DOHH2 (cell line): Measurements from ENCODE around the gene ASXL1.

Source experiments
- H3F3A ChIP-seq: fragments of 200-600 bp; sonication (generic), shearing (Covaris generic); 2 replicates; pipeline ENCODE4 v1.6.0; 2016; ENCODE audit warnings: antibody characterized with exemption, mild to moderate bottlenecking; ENCODE audit not compliant: control insufficient read depth, insufficient read depth
- H3K27ac ChIP-seq: fragments of 200-600 bp; sonication (generic); 2 replicates; pipeline ENCODE4 v1.5.1; 2014; ENCODE audit warnings: low read depth, mild to moderate bottlenecking, low read length, moderate library complexity
- H3K27me3 ChIP-seq: fragments of 200-600 bp; sonication (generic); 2 replicates; pipeline ENCODE4 v1.6.1; 2014; ENCODE audit warnings: mild to moderate bottlenecking, low read length, mixed read lengths; ENCODE audit not compliant: control insufficient read depth
- H3K36me3 ChIP-seq: fragments of 200-600 bp; sonication (generic); 2 replicates; pipeline ENCODE4 v1.6.1; 2014; ENCODE audit warnings: mild to moderate bottlenecking, low read length, moderate library complexity, mixed read lengths; ENCODE audit not compliant: control insufficient read depth
- H3K4me1 ChIP-seq: fragments of 200-600 bp; sonication (generic); 2 replicates; pipeline ENCODE4 v1.6.1; 2014; ENCODE audit warnings: mild to moderate bottlenecking, low read length, mixed read lengths; ENCODE audit not compliant: control insufficient read depth
- H3K4me2 ChIP-seq: fragments of 200-600 bp; sonication (generic); 2 replicates; pipeline ENCODE4 v1.6.0; 2014; ENCODE audit warnings: mild to moderate bottlenecking, low read length, moderate library complexity
- H3K4me3 ChIP-seq: fragments of 200-600 bp; sonication (generic); 2 replicates; pipeline ENCODE4 v1.5.1; 2014; ENCODE audit warnings: mild to moderate bottlenecking, low read length, mixed read lengths
- H3K79me2 ChIP-seq: fragments of 200-600 bp; sonication (generic); 2 replicates; pipeline ENCODE4 v1.6.1; 2014; ENCODE audit warnings: mild to moderate bottlenecking, low read length, mixed read lengths; ENCODE audit not compliant: control insufficient read depth
- H3K9me2 ChIP-seq: fragments of 200-600 bp; sonication (generic); replicated peaks from 2 replicates; pipeline ENCODE4 v1.6.1; 2014; ENCODE audit warnings: mild to moderate bottlenecking, low read length, mixed read lengths; ENCODE audit not compliant: control insufficient read depth
- H3K9me3 ChIP-seq: fragments of 200-600 bp; sonication (generic); 2 replicates; pipeline ENCODE4 v1.6.1; 2014; ENCODE audit warnings: antibody characterized with exemption, low read length, mixed read lengths; ENCODE audit not compliant: control insufficient read depth, insufficient read depth
- H4K20me1 ChIP-seq: fragments of 200-600 bp; sonication (generic); 2 replicates; pipeline ENCODE4 v1.6.0; 2014; ENCODE audit warnings: low read depth, mild to moderate bottlenecking, antibody characterized with exemption, low read length, moderate library complexity; ENCODE audit not compliant: control insufficient read depth, insufficient read depth
- CTCF ChIP-seq: fragments of 200-600 bp; sonication (generic); IDR thresholded peaks from one replicate; pipeline ENCODE4 v1.5.1; 2014; ENCODE audit warnings: antibody characterized with exemption, mild to moderate bottlenecking, low read depth, low read length; ENCODE audit not compliant: poor library complexity, severe bottlenecking
- EZH2phosphoT487 ChIP-seq: fragments of 200-600 bp; sonication (generic); IDR thresholded peaks from 2 replicates; pipeline ENCODE4 v1.6.1; 2017; ENCODE audit warnings: borderline replicate concordance, mild to moderate bottlenecking, antibody characterized with exemption, low read length, moderate library complexity, mixed read lengths

Gene ASXL1

GRCh38 chr20:32468860-32469259 is 110.7 kb downstream of the ASXL1 start:
- H3K4me1 ChIP-seq: peaks cover 12% of the 10 kb centered on the region
- no peaks in the 10 kb centered on the region for H4K20me1 ChIP-seq
- H3K4me2 ChIP-seq: no peak overlapping the region
- no peaks in the 10 kb centered on the region for H3K79me2 ChIP-seq
- TF ChIP-seq EZH2phosphoT487 (no peak), CTCF (no peak)
- H3K4me3 ChIP-seq: no peak overlapping the region
- H3K9me3 ChIP-seq: no peaks in the 10 kb centered on the region
- H3K27ac ChIP-seq: no peak overlapping the region
- no peaks in the 10 kb centered on the region for H3K27me3 ChIP-seq
- H3K36me3 ChIP-seq: no peaks in the 10 kb centered on the region
- no peaks in the 10 kb centered on the region for H3K9me2 ChIP-seq
- no peaks in the 10 kb centered on the region for H3F3A ChIP-seq

- Histone ChIP-seq H3K4me1 (peaks cover 16% of the 10 kb centered on the region), H3K9me3 (no peaks in the 10 kb centered on the region), H3K4me3 (no peak overlapping the region), H3F3A (no peaks in the 10 kb centered on the region), H3K27ac (no peak overlapping the region), H3K9me2 (no peaks in the 10 kb centered on the region), H3K36me3 (no peaks in the 10 kb centered on the region), H3K79me2 (no peaks in the 10 kb centered on the region), H4K20me1 (no peaks in the 10 kb centered on the region), H3K27me3 (no peaks in the 10 kb centered on the region), H3K4me2 (peak overlapping the region; percentile 37)
- TF ChIP-seq CTCF: peak; percentile 88
- TF ChIP-seq EZH2phosphoT487: no peak
Observed at GRCh38 chr20:32470025-32470861, 112.1 kb downstream of the ASXL1 start.

- Histone ChIP-seq H3K4me1 (peaks cover 23% of the 10 kb centered on the region), H3K4me2 (no peak overlapping the region), H3K36me3 (no peaks in the 10 kb centered on the region), H3K9me3 (no peaks in the 10 kb centered on the region), H3K9me2 (no peaks in the 10 kb centered on the region), H3K27me3 (no peaks in the 10 kb centered on the region), H4K20me1 (no peaks in the 10 kb centered on the region), H3K4me3 (no peak overlapping the region), H3F3A (no peaks in the 10 kb centered on the region), H3K27ac (no peak overlapping the region), H3K79me2 (no peaks in the 10 kb centered on the region)
- TF ChIP-seq CTCF (no peak), EZH2phosphoT487 (no peak)
Observed at GRCh38 chr20:32470940-32471339, 112.8 kb downstream of the ASXL1 start.
